ENCODE results near the gene TNXB. TPM values are rescaled to one million over a fixed set of nuclear protein-coding genes. Genes with fewer than 3 reads are reported as not detected.
A peak's percentile ranks its signal among the peaks of the same experiment; 100 is the strongest.

TNXB gene
- total and polyA plus RNA-seq, 9 of the 15 experiments (the other 6 are each of a cell fraction or from before 2014, with no cell fraction given), result 0.14 to 28.1 (median 12.4) TPM

- no peak for TF ChIP-seq ZNF184 (CRISPR knock-in tag; IDR thresholded peaks at IDR 0.05)
- no peak for TF ChIP-seq ZNF77 (CRISPR knock-in tag; IDR thresholded peaks at IDR 0.05)
- no peak; the same call in none of the 2 replicates for TF ChIP-seq RB1 (IDR thresholded peaks at IDR 0.05; ENCODE audit: low read depth)
- TF ChIP-seq, protein P1, sequence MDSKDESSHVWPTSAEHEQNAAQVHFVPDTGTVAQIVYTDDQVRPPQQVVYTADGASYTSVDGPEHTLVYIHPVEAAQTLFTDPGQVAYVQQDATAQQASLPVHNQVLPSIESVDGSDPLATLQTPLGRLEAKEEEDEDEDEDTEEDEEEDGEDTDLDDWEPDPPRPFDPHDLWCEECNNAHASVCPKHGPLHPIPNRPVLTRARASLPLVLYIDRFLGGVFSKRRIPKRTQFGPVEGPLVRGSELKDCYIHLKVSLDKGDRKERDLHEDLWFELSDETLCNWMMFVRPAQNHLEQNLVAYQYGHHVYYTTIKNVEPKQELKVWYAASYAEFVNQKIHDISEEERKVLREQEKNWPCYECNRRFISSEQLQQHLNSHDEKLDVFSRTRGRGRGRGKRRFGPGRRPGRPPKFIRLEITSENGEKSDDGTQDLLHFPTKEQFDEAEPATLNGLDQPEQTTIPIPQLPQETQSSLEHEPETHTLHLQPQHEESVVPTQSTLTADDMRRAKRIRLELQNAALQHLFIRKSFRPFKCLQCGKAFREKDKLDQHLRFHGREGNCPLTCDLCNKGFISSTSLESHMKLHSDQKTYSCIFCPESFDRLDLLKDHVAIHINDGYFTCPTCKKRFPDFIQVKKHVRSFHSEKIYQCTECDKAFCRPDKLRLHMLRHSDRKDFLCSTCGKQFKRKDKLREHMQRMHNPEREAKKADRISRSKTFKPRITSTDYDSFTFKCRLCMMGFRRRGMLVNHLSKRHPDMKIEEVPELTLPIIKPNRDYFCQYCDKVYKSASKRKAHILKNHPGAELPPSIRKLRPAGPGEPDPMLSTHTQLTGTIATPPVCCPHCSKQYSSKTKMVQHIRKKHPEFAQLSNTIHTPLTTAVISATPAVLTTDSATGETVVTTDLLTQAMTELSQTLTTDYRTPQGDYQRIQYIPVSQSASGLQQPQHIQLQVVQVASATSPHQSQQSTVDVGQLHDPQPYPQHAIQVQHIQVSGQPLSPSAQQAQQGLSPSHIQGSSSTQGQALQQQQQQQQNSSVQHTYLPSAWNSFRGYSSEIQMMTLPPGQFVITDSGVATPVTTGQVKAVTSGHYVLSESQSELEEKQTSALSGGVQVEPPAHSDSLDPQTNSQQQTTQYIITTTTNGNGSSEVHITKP (IDR thresholded peaks at IDR 0.05; ENCODE audit: partially characterized antibody), result peak; percentile 68
- no peak for TF ChIP-seq ZBTB2 (IDR thresholded peaks at IDR 0.05)
- TF ChIP-seq FOXJ2 (tag; IDR thresholded peaks at IDR 0.05), result no peak
- TF ChIP-seq HNRNPK (IDR thresholded peaks at IDR 0.05; ENCODE audit: low read depth, low read length, poor library complexity, severe bottlenecking), result no peak
- no peak for TF ChIP-seq NR3C1 (CRISPR knock-in tag; IDR thresholded peaks at IDR 0.05)
- TF ChIP-seq CTCF (IDR thresholded peaks at IDR 0.05 in 2 of 3, conservative IDR thresholded peaks at IDR 0.05 in 1 of 3; ENCODE audit: insufficient read depth in 2 of 3, low read depth in 1 of 3, low read length in 3 of 3), result peak; percentile 79 to 94 (median 83)
- TF ChIP-seq CBFA2T3 (IDR thresholded peaks at IDR 0.05), result peak; percentile 79
- no peak for TF ChIP-seq CEBPG (CRISPR knock-in tag; IDR thresholded peaks at IDR 0.05)
- no peak for TF ChIP-seq CEBPG (tag; conservative IDR thresholded peaks at IDR 0.05 in 1 of 2, IDR thresholded peaks at IDR 0.05 in 1 of 2)
- no peak for TF ChIP-seq ATF7 (IDR thresholded peaks at IDR 0.05)
- TF ChIP-seq HMG20B (CRISPR knock-in tag; IDR thresholded peaks at IDR 0.05), result no peak
- TF ChIP-seq ARID2 (IDR thresholded peaks at IDR 0.05), result peak; percentile 87
- TF ChIP-seq BRD9 (IDR thresholded peaks at IDR 0.05; ENCODE audit: low read depth, partially characterized antibody), result peak; percentile 75
- no peak for TF ChIP-seq ZNF764 (CRISPR knock-in tag; IDR thresholded peaks at IDR 0.05; ENCODE audit: low read depth)
- no peak for TF ChIP-seq HDAC8 (tag; IDR thresholded peaks at IDR 0.05)
- TF ChIP-seq RNF2 (IDR thresholded peaks at IDR 0.05), result 0 out of 2 replicates have a peak, but pooled peaks have one; percentile 25
- TF ChIP-seq SMAD4 (CRISPR knock-in tag; conservative IDR thresholded peaks at IDR 0.05), result peak; percentile 61; the same call in 1 of the 2 replicates
- TF ChIP-seq ZFP36 (IDR thresholded peaks at IDR 0.05; ENCODE audit: low read depth, low read length, partially characterized antibody), result no peak
- TF ChIP-seq TAF1 (IDR thresholded peaks at IDR 0.05; ENCODE audit: control insufficient read depth, extremely low read depth, insufficient read depth, low read length, severe bottlenecking), result no peak
- TF ChIP-seq RFX7 (CRISPR knock-in tag; IDR thresholded peaks at IDR 0.05), result no peak
- peak; percentile 51; the same call in 1 of the 2 replicates for TF ChIP-seq BHLHE40 (IDR thresholded peaks at IDR 0.05; ENCODE audit: low read length)
Observed at GRCh38 chr6:32154514-32155161, 45.5 kb upstream of the TNXB start (continued).

All from K562 (cell line).